HepG2 (cell line): ENCODE results near the gene RABGAP1. TPM values are rescaled to one million over a fixed set of nuclear protein-coding genes. Genes with fewer than 3 reads are reported as not detected.
"Not testable (repeated sequence)": the region's sequence is repeated elsewhere in the genome, so short reads cannot be mapped to it uniquely, and the experiment has no call there.

Experiments used
- ATAC-seq: fragments of 200-7000 bp; cut with Tn5 transposase; 3 replicates; pipeline ENCODE4 v1.9.1; 2020; ENCODE audit warnings: mild to moderate bottlenecking, moderate library complexity
- BruUV-seq: library from RNA; stranded (reverse); fragments of 400-500 nt; replicated peaks from 2 replicates; lab custom pipeline; 2021; lab: Mats Ljungman, UMichigan
- CTCF ChIA-PET: fragments of 300-600 bp; formaldehyde crosslinking; extraction: SDS; loops from one replicate; lab custom pipeline; 2021; ENCODE audit warnings: low total read pairs, inconsistent platforms, low intra/inter-chr PET ratio; lab: Yijun Ruan, JAX
- POLR2A ChIA-PET: fragments of 350-600 bp; sonication (Branson Sonifier 250); formaldehyde crosslinking; loops from one replicate; lab custom pipeline; 2020; ENCODE audit warnings: antibody characterized with exemption, inconsistent platforms; lab: Yijun Ruan, JAX
- DNase-seq: peaks from one replicate; pipeline ENCODE4 v3.0.0-alpha.2; 2015; ENCODE audit warnings: low spot score
- FAIRE-seq: peaks from 3 replicates; lab custom pipeline; 2011; peaks lifted over from hg19 to GRCh38; lab: Jason Lieb, UNC
- H2AFZ ChIP-seq: one replicate; pipeline ENCODE4 v1.6.1; 2011; ENCODE audit warnings: low read length, inconsistent platforms
- H3K27ac ChIP-seq: fragments of 300-600 bp; 3 replicates; pipeline ENCODE4 v1.8.0; 2011; ENCODE audit warnings: mixed run types, mild to moderate bottlenecking, mixed read lengths, low read length, inconsistent platforms; ENCODE audit not compliant: insufficient read depth; ENCODE audit errors: extremely low read length
- H3K27me3 ChIP-seq, 2 experiments: fragments of 200-600 bp in 1 of 2; 2 replicates in 1 of 2; 3 replicates in 1 of 2; pipeline versions ENCODE4 v1.6.0 to v1.8.0; 2011; ENCODE audit warnings: low read length in 2 of 2, mild to moderate bottlenecking in 2 of 2, moderate library complexity in 2 of 2, inconsistent platforms in 1 of 2; ENCODE audit not compliant: insufficient read depth in 2 of 2, control insufficient read depth in 1 of 2
- H3K36me3 ChIP-seq, 2 experiments: fragments of 200-600 bp in 1 of 2; replicated peaks in 1 of 2; 2 replicates in 1 of 2; 3 replicates in 1 of 2; pipeline versions ENCODE4 v1.5.1 to v1.8.0; 2011; ENCODE audit warnings: low read length in 2 of 2, inconsistent platforms in 1 of 2; ENCODE audit not compliant: insufficient read depth in 2 of 2, control insufficient read depth in 1 of 2
- H3K4me1 ChIP-seq: 2 replicates; pipeline ENCODE4 v1.5.1; 2012; ENCODE audit warnings: low read length, inconsistent platforms; ENCODE audit not compliant: insufficient read depth
- H3K4me2 ChIP-seq: 2 replicates; pipeline ENCODE4 v1.6.0; 2011; ENCODE audit warnings: low read depth, low read length, inconsistent platforms
- H3K4me3 ChIP-seq, 3 experiments: fragments of 200-600 bp in 1 of 3; sonication (generic), shearing (Covaris generic) in 1 of 3; replicated peaks in 1 of 3; 2 replicates each; pipeline ENCODE4 v1.5.1; 2011 to 2016; ENCODE audit warnings: low read length in 3 of 3, inconsistent platforms in 2 of 3, low read depth in 2 of 3, mild to moderate bottlenecking in 2 of 3, control low read depth in 1 of 3, mixed read lengths in 1 of 3; ENCODE audit not compliant: insufficient read depth in 1 of 3
- H3K79me2 ChIP-seq: one replicate; pipeline ENCODE4 v1.6.1; 2011; ENCODE audit warnings: low read length, inconsistent platforms; ENCODE audit not compliant: insufficient read depth
- H3K9ac ChIP-seq: 2 replicates; pipeline ENCODE4 v1.6.0; 2011; ENCODE audit warnings: mild to moderate bottlenecking, low read depth, low read length, inconsistent platforms; ENCODE audit not compliant: insufficient read depth
- H3K9me3 ChIP-seq: 2 replicates; pipeline ENCODE4 v1.5.1; 2012; ENCODE audit warnings: mild to moderate bottlenecking, low read length
- H4K20me1 ChIP-seq: 2 replicates; pipeline ENCODE4 v1.6.0; 2011; ENCODE audit warnings: inconsistent platforms, mild to moderate bottlenecking, low read length, moderate library complexity; ENCODE audit not compliant: insufficient read depth
- MTA3 ChIP-seq: sonication (generic); formaldehyde crosslinking; IDR thresholded peaks from 2 replicates; pipeline ENCODE4 v1.4.0; 2020; ENCODE audit warnings: missing genetic modification reagents
- SOX13 ChIP-seq, 3 experiments: fragments of 450-650 bp in 1 of 3; sonication (generic) in 1 of 3; formaldehyde crosslinking in 1 of 3; IDR thresholded peaks in 2 of 3; conservative IDR thresholded peaks in 1 of 3; 2 replicates each; pipeline versions ENCODE4 v1.5.0 to v1.6.1; 2016 to 2020; ENCODE audit warnings: antibody characterized with exemption in 1 of 3, mild to moderate bottlenecking in 1 of 3, missing compliant biosample characterization in 1 of 3, missing genetic modification reagents in 1 of 3, moderate library complexity in 1 of 3
- ZNF335 ChIP-seq: sonication (generic); formaldehyde crosslinking; IDR thresholded peaks from 2 replicates; pipeline ENCODE4 v1.4.0; 2020; ENCODE audit warnings: missing genetic modification reagents
- ZNF605 ChIP-seq: sonication (generic); formaldehyde crosslinking; IDR thresholded peaks from 2 replicates; pipeline ENCODE4 v1.8.0; 2022; ENCODE audit warnings: mild to moderate bottlenecking, missing genetic modification reagents
- ZNF652 ChIP-seq: IDR thresholded peaks from 2 replicates; pipeline ENCODE4 v1.6.1; 2016; ENCODE audit warnings: low read depth, borderline replicate concordance
- WGBS: methylation state at CpG from one replicate; pipeline ENCODE4 v1.1.6; 2017; ENCODE audit warnings: low lambda C conversion rate; 5-methylcytosine and 5-hydroxymethylcytosine counted together
- in situ Hi-C: cut with HindIII; loops from 2 replicates; pipeline ENCODE4 v1.10.0; 2017; ENCODE audit warnings: low pct_unique_long_range_greater_than_20kb; ENCODE audit not compliant: extremely low pct_ligation_motif_present
- intact Hi-C: fragments of 100-400 bp; cut with micrococcal nuclease; formaldehyde crosslinking; loops from one replicate; pipeline ENCODE4 v1.10.0; 2022; ENCODE audit not compliant: unreplicated experiment
- polyA plus RNA-seq, 8 experiments: library from polyadenylated mRNA; depleted of rRNA in 3 of 8; stranded (reverse) in 7 of 8; unstranded in 1 of 8; fragments of >200 nt; fragmentation: Illumina TruSeq in 4 of 8; extraction: Trizol in 4 of 8; gene quantifications; 2 replicates each; pipeline versions ENCODE4 v1.2.1 to v1.2.3, GENCODE V29; 2011 to 2016; ENCODE audit warnings: low read depth in 4 of 8, missing spikeins in 1 of 8, mixed read lengths in 1 of 8; ENCODE audit not compliant: insufficient read depth in 1 of 8
- total RNA-seq, 5 experiments: library from RNA; depleted of rRNA; stranded (reverse); fragments of >200 nt; fragmentation: Illumina TruSeq; extraction: Trizol; gene quantifications; 2 replicates each; pipeline ENCODE4 v1.2.3, GENCODE V29; 2016; ENCODE audit warnings: low read depth in 1 of 5
- TF ChIP-seq, protein P1 (sequence below): sonication (generic); formaldehyde crosslinking; conservative IDR thresholded peaks from 2 replicates; pipeline ENCODE4 v1.4.0; 2020; ENCODE audit warnings: missing genetic modification reagents

The RABGAP1 gene
- total and polyA plus RNA-seq, 2 of the 13 experiments (the other 11 are each of a cell fraction or from before 2014, with no cell fraction given) = 19.1 to 19.3 TPM

DNA sequence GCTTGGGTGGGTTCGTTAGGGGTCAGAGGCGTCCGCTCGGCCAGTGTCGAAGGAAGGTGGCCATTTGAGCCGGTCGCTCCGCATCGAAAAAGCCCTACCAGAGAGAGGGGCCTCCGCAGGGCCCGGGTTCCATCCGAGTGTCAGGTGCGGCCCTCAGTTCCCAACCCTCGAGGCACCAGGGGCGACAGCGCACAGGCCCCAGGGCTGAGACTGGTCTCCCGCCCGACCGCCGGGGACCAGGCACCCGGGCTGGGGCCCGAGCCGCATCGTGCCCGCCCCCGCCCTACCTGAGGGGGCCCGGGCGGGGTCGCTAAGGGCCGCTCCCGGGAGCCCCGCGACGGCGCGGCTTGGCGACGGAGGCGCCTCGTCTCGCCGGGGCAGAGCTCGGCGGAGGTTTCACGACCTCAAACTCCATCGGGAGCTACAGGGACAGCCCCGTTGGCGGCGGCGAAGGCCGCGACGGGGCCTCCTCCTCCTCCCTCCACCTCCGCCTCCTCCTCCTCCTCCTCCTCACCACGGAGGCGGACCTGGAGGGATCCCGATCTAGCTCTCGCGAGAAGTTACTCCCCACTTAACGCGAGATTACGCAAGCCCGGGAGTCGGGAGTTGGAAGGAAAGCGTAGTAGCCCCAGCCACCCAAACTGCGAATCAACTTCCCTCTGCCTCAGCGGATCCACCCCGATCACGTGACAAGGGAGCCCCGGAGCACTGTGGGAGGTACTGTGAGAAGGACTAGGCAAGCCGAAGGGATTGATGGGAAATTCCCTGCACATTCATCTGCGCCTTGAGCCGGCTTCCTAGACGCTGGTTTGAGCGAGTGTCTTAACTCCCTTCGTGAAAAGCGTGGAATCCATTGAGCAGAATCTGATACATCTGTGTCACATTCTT, 35.8 kb upstream of the RABGAP1 start, which contains the start of gene RC3H2 (continued):
- TF ChIP-seq ZNF335 (no peak), MTA3 (CRISPR knock-in tag) (no peak), ZNF652 (no peak), ZNF605 (CRISPR knock-in tag) (no peak; the same call in 1 of the 2 replicates), SOX13 (IDR thresholded peaks at IDR 0.05) (no peak; the same call in 1 of the 2 replicates), SOX13 (CRISPR knock-in tag; conservative IDR thresholded peaks at IDR 0.05 in 1 of 2, IDR thresholded peaks at IDR 0.05 in 1 of 2) (peak in 1 of 2 experiments; percentile 42; a peak in 1 of 4 replicates)
- TF ChIP-seq, protein P1, sequence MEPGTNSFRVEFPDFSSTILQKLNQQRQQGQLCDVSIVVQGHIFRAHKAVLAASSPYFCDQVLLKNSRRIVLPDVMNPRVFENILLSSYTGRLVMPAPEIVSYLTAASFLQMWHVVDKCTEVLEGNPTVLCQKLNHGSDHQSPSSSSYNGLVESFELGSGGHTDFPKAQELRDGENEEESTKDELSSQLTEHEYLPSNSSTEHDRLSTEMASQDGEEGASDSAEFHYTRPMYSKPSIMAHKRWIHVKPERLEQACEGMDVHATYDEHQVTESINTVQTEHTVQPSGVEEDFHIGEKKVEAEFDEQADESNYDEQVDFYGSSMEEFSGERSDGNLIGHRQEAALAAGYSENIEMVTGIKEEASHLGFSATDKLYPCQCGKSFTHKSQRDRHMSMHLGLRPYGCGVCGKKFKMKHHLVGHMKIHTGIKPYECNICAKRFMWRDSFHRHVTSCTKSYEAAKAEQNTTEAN = no peak; the same call in 1 of the 2 replicates

DNA sequence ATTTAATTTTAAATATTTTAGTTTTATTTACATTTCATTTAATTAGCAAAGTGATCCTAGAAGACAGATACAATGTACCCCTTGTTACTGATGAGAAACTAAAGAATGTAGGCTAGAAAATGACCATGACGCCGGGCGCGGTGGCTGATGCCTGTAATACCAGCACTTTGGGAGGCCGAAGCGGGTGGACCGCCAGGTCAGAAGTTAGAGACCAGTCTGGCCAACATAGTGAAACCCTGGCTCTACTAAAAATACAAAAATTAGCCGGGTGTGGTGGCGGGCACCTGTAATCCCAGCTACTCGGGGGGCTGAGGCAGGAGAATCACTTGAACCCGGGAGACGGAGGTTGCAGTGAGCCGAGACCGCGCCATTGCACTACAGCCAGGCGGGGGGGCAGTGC, 34.7 kb upstream of the RABGAP1 start:
- ATAC-seq, FAIRE-seq, H3K4me2 ChIP-seq, intact Hi-C loops, CTCF ChIA-PET, H3K27ac ChIP-seq, H4K20me1 ChIP-seq, H3K9ac ChIP-seq, in situ Hi-C loops, H3K9me3 ChIP-seq, BruUV-seq, H2AFZ ChIP-seq, H3K27me3 ChIP-seq, H3K4me3 ChIP-seq, DNase-seq: not testable (repeated sequence)
- peaks cover under 1 to 11% of the 10 kb centered on the region in 2 experiments; a peak in 2 of 5 replicates for H3K36me3 ChIP-seq
- peaks cover 46% of the 10 kb centered on the region for H3K79me2 ChIP-seq
- WGBS = 95% methylated on average over 16 of the region's 16 CpGs
- H3K4me1 ChIP-seq = peaks cover 19% of the 10 kb centered on the region
- POLR2A ChIA-PET = interaction anchor here (2.1 kb wide), 1 partner anchor 35 kb away, joined by 23 read pairs; the partner anchor contains the start of gene RABGAP1
